GOT3 (cell line): Measurements from ENCODE around the gene RPH3AL.

Source experiments
- DNase-seq: peaks from one replicate; lab custom pipeline; 2025; ENCODE audit warnings: mixed read lengths; lab: John Stamatoyannopoulos, UW

Gene RPH3AL

GRCh38 chr17:336110-337021 lies 16.2 kb downstream of the RPH3AL start:
- DNase-seq = no peak

DNA sequence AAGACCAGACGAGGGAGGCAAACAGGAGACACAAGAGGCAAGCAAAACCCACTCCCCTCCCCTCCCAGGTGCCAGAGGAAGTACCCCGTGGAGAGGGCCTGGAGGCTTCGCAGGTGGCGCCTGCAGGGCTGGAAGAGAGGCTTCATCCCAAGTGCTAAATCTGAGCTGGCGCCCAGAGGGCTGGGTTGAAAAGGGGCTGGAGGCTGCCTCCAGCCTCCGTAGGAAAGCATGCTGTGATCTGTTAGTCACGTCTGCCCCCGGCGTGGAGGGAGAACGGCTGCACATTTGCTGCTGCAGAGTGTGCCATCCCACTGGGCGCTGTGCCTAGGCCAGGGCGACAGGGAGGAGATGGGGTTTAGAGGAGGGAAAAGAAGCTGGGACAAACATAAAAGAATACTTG lies 16.9 kb downstream of the RPH3AL start:
- DNase-seq = no peak

GRCh38 chr17:334974-335481 lies 17.6 kb downstream of the RPH3AL start:
- DNase-seq = no peak

DNA sequence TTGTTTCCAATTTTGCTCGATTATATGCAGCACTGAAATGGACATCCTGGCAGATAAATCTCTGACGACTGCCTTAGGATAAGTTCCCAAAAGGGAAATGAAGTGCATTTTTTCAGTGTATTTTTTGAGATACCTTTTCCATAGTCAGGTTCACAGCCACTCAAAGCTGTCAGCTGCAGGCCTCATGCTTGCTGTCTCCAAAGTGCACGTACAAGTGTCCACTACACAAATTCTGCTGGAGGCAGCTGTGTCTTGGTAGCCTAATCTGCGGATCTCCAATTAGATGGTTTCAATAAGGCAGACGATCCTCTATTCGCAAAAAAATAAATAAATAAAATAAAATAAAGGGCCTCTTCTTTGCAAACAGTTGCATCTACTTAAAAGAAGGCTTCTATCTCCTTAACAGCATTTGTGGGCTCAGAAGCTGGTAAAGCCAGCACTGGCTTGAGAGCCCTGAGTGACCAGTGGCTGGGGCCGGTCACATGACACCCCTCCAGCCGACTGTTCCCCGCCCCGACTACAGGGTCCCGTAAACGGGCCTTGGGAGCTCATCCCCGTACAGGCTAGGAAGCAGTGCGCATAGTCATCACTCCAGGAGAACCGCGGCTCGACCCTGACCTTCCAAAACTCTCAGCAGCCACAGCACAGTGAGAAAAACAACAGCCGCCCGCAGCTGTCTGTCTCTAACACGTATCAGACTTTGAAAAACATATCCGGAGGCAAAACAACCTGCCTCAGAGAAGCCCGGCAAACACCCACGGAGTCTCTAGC lies 18.8 kb downstream of the RPH3AL start:
- no peak for DNase-seq

- no peak for DNase-seq
Observed at GRCh38 chr17:332558-333322, 19.9 kb downstream of the RPH3AL start.

DNA sequence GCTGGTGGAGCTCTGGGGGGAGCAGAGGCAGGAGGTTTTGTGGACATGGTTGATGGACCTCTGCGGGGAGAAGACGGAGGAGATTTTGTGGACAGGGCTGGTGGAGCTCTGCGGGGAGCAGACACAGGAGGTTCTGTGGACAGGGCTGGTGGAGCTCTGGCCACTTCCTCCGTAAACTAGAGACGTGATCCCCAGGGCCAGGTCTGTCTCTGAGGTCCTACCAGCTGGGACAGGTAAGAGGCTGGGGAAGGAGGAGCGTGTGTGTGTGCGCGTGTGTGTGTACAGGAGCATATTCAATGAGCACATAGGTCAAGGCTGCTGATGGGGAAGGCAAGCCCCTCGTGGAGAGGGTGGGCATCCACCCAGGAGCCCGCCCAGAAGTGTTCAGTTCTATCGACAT lies 20.6 kb downstream of the RPH3AL start:
- DNase-seq = no peak

DNA sequence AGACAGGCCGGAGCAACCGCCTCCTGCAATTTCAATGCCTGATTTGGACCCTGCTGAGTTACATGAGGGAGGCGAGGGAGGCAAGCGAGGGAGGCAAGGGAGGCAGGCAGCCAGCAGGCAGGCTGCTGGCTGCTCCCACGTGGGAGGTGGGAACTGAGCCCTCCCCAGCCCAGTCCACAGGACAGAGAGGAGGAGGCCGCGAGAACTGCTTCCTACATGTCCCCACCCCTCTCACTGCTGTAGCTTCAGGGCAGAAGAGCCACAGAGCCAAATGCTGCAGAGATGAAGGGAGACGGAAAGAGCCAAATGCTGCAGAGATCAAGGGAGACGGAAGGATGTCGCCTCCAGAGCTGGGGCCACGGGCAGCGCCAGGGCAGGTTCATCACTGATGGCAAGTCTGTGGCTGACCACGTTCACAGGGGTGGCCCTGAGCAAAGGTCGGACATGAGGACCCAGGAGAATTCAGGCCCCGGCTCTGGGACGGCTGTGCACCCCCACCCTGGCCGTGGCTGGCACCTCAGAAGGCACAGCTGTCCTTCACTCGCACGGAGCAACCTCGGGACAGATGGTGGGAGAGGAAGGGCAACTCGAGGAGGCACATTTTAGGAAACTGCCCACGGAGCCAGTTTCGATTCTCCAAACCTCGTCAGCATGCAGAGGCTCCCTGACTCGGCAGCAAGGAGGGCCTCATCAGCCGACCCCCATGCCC lies 21.5 kb downstream of the RPH3AL start:
- DNase-seq = no peak

- DNase-seq = no peak
Observed at GRCh38 chr17:329784-330420, 22.7 kb downstream of the RPH3AL start.

DNA sequence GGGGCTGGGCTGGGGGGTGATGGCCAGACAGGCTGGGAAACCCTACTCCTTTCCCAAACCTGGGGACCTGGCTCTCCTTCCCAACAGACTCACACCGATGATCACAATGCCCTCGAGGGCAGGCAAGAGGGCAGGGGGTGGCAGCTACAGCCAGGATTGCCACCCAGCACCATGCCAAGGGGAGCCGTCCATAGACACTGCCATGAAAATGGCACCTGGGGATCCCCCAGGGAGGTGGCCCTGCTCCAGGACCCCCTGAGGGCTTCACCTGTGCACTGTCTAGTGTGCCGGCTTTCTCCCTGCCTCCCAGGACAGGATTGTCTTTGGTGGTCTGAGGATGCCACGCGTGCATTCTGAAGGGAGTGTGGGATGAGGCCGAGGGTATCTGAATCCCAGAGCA lies 24.6 kb downstream of the RPH3AL start:
- no peak for DNase-seq

- no peak for DNase-seq
Observed at GRCh38 chr17:327296-327695, 25.3 kb downstream of the RPH3AL start.

- DNase-seq = no peak
Observed at GRCh38 chr17:326010-326621, 26.5 kb downstream of the RPH3AL start.

GRCh38 chr17:325270-326009 lies 27.2 kb downstream of the RPH3AL start:
- DNase-seq = no peak

- no peak for DNase-seq
Observed at GRCh38 chr17:323721-324571, 28.7 kb downstream of the RPH3AL start.

- DNase-seq = no peak
Observed at GRCh38 chr17:323181-323580, 29.4 kb downstream of the RPH3AL start.

- DNase-seq = no peak
Observed at GRCh38 chr17:322006-322780, 30.4 kb downstream of the RPH3AL start.

GRCh38 chr17:321386-321941 lies 31.1 kb downstream of the RPH3AL start:
- DNase-seq = no peak

GRCh38 chr17:320809-321385 lies 31.7 kb downstream of the RPH3AL start:
- DNase-seq = no peak
